CD4-positive, alpha-beta T cell treated with Interleukin-2 at 100 ng/mL for 4 hours (primary cell): ENCODE measurements around the gene FNDC3B.
"Not testable (repeated sequence)": the region's sequence is repeated elsewhere in the genome, so short reads cannot be mapped to it uniquely, and the experiment has no call there.

Experiments
- DNase-seq: peaks from one replicate; pipeline ENCODE4 v3.0.0-alpha.2; 2020; ENCODE audit warnings: low spot score

FNDC3B gene

DNA sequence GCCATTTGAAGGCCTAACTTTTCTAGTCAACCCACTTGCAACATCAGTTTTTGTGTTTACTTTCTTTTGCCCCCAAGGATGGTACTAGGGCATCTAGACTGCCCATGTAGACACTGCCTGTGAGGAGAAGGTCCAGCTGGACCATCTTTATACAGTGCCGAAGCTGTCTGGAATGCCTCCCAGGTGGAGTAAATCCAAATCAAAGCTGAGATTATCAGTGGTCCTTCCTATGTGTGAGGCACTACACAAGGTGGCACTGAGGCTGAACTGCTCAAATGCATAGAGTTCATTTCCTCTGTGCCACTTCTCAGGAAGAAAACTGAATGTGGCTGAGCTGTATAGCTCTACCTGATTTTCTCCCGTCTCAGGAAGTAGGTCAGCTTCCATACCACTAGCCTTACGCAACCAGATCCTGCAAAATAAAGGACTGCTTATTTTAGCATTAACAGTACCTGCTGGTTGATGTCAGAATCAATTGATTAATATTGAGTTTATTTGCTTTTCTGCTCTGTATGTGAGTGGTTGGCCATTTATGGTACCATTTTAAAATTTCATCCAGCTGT lies 302.8 kb downstream of the FNDC3B start:
- DNase-seq = no peak

DNA sequence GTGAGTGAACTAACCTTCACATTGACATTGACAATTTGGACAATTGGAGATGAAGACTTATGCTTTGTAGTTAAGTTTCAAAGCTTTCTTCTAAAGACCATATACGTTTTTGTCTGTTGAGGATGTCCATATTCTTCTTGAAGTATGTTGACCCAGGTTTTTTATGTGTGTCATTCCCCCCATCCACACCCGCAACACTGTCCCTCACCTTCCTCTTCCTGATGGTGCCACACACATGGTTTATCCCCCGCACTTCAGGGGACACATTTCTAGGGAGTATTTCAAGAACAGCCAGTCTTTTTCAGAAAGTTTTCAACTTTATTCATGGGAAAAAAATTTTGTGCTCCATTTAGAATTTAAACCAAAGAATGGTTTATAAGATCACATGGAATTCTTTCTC lies 303.7 kb downstream of the FNDC3B start:
- no peak for DNase-seq

DNA sequence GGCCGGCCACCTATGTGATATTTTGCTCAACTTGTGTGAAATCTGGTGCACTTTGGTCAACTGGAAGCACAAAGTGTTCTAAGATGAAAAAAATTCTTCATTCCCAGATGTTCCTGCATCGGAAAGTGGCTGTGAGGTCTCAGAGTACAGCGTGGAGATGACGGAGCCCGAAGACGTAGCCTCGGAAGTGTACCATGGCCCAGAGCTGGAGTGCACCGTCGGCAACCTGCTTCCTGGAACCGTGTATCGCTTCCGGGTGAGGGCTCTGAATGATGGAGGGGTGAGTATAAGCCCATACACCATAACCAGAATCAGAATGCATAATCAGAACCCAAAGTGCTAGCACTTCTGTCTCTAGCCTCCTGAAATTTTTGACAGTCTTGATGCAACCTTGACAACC lies 304.6 kb downstream of the FNDC3B start:
- no peak for DNase-seq

DNA sequence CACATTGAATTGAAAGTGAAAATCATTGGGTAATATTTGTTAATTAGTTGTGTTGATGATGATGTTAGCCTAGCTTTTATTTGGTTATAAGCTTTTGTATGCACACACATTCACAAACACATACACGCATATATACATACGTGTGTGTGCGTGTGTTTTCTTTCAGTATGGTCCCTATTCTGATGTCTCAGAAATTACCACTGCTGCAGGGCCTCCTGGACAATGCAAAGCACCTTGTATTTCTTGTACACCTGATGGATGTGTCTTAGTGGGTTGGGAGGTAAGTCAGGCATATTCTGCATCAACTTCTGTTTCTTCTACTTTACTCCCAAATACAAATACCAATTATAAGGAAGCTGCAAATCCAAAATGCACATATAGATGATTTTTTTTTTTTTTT lies 306.8 kb downstream of the FNDC3B start:
- DNase-seq = no peak

DNA sequence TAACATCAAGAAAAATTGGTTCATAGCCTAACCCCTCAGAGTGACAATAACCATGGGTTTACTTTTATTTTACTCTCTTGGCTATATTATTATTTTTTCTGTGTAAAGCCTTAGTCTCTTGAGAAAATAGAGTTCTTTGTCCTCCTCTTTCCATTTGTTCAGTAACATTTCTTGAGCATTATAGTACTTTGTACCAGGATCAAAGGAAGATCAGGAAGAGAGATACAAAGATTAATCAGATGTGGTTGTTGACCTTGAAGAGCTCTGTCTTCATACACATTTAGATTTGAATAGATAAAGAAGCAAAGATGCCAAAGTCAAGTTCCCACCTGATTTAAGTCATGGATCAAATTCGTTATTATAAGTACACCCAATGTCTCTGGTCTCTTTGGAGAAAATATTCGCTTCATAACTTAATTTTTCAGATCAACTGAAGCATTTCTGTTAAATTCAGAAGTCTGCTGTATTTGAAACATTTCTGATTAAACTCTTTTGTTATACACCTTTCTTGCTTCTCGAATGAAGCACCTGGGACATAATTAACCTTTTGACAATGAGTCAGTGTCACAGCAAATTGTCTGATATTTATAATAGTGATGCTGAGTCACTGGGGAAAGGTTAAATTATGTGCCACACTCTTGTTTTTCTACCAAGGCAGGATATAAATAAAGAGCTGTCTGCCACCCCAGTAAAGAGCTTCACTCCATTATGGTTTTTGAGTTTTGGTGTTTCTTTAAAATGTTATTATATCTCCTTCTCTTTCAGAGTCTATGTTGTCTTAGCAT lies 308.7 kb downstream of the FNDC3B start:
- no peak for DNase-seq

DNA sequence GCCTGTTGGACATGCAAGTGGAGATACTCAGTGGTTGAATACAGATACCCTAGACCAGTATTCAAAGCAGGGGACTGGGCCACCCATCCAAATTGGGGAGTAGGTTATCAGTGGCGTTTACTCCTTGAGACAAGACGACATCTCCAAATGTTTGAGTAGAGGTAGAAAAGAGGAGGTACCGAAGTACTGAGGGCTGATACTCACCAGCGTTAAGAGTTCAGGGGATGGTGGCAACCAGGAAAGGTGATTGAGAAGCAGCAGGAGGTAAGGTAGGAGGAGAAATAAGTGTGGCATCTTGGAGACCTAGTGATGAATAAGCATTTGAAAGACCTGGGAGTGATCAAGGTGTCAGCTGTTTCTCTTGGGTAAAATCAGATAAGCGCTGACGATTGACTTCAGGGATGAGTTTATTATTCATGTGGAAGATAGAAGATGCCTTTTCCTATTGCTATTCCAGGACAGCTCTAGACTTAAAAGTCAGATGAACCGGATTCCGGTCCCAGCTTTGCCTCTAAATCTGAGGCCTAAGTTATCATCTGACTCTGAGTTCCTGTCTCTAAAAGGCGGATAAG lies 312.6 kb downstream of the FNDC3B start:
- DNase-seq = no peak

DNA sequence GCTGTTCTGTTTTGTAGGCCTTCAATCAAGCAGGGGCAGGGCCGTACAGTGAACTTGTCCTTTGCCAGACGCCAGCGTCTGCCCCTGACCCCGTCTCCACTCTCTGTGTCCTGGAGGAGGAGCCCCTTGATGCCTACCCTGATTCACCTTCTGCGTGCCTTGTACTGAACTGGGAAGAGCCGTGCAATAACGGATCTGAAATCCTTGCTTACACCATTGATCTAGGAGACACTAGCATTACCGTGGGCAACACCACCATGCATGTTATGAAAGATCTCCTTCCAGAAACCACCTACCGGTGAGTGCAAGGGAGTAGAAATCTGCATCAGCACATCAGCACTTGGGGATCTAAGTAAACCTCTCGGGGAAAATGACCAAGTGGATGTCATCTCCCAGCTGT lies 313.4 kb downstream of the FNDC3B start:
- DNase-seq = no peak

DNA sequence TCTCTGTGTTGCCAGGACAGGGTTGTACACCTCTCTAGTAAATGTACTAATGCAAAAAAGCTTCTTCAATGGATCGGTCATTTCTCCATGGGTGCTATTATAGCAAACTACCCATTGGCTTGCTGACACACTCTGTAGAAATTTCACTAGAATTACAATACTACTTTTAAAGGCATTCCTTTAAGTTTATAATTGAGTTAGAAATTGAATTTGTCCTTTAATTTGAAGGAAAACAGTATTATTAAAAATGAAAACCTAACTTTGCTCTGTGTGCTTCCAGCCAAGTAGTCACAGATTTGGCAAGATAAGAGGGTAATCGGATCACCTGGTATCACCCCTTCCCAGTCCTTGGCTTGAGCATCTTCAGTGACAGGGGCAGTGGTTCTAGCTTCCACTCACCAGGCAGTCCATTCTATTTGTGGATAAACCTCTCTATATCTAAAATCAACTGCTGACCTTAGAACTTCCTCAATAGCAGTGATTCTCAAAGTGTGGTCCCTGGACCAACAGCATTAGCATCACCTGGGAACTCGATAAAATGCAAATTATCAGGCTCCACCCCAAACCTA lies 315.6 kb downstream of the FNDC3B start:
- no peak for DNase-seq

DNA sequence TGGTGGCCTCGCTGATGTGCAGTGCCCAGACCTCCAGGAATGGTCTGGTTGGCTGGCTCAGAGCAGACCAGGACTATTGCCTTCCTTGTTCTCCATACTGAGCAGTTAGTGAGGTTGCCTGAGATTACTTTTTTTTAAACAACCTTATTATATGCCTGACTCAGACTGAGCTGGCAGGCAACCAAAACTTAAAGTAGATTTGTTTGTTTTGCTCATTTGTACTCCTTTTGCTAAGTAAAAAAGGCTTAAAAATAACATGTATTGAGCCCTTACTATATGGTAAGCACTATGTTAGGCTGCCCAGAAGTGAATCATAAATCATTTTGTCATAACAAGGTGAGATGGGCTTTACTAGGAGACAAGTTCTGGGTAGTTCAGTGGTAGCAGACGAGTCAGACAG lies 316.5 kb downstream of the FNDC3B start:
- DNase-seq = no peak

DNA sequence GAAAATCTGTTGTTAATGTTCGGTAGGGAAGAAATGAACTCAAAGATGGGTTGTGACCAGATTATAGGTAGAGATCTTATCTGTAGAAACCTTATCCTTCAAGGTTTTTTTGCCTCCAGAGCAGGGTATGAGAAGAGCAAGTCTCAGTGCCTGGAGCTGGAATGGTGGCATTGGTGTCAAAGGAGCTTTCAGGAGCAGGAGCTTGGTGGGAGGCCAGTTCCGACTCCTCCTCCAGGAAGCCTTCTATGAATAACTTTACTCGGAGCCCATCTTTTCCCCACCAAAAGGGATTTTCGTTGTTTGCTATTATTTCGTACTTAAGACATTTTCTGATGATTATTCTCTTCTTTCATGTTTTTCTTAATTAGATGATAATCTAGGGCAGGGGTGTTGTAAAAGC lies 317.0 kb downstream of the FNDC3B start:
- no peak for DNase-seq

DNA sequence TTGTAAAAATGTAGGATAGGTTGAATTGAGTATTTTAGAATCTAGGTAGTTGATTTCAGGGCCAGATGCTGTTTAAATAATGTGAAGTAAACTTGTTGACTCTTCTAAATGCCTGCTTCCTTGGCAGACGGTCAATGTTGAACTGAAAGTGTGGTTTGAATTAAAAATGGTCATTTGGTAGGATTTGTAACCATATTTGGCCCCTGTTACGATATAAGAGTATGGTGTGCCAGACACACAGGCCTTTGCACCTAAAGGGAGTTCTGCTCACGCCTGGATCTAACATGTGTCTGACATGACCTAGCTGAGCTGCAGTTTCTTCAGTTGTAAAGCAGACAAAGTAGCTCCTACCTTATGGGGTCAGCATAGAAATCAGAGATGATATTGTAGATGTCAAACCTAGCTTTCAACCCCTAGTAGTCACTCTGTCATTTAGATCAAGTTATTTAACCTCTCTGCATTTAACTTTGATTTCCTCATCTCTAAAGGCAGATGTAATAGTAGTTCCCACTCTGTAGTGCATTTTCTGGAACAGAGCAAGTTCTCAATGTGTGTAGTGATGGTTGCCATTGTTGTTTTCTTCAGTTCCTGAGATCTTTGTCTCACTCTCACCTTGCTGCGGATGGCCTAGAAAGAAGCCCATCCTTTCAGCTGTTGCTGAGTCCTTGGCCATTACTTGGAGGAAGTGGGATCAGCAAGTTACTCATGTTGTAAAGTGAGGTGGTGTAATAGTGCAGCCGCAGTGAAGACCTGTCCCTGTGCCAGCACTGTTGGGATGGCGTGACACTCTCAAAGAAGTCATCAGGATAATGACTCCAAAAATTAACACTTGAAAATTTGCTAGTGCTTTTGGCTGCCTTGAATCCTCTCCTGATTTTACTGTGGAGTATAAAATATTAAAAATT lies 318.7 kb downstream of the FNDC3B start:
- DNase-seq = no peak

DNA sequence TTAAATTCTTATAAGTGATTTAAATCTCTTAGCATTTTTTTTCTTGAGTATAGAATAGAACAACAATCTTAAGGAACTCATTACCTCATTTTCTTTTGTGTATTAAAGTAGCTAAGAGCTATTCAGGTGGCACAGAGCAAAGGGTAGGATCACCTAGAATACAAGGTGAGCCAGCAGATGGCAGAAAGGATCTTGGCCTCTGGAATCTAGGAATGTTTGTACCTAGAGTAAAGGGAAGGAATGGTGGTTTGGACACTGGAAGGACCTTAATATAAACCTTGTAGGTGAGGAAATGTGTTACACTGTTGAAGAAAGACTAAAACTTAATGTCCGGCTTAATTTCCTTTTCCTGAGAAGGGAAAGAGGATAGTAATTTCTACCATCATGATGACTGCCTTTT lies 319.9 kb downstream of the FNDC3B start:
- DNase-seq = no peak

DNA sequence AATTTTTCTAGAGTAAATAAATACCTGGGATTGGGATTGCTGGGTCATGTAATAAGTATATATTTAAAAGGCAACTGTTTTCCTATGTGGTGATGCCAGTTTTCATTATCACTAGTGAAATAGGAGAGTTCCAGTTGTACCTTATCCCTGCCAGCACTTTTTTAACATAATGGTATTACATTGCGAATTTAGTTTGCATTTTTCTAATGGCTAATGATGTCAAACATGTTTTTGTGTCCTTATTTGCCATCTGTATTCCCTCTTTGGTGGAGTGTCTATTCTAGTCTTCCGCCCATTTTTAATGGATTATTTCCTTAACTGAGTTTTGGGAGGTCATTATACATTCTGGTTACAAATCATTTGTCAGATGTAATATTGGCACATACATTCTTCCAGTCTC lies 320.6 kb downstream of the FNDC3B start:
- no peak for DNase-seq

DNA sequence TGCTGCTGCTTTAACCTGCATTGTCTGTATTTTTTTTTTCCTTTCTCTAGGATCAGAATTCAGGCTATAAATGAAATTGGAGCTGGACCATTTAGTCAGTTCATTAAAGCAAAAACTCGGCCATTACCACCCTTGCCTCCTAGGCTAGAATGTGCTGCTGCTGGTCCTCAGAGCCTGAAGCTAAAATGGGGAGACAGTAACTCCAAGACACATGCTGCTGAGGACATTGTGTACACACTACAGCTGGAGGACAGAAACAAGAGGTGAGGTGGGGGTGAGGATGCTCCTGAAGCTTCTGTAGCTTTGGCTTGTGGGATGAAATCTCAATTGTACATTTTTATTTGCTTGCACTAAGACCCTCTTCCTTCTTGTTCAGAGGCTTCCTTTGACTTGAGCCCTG lies 323.2 kb downstream of the FNDC3B start:
- no peak for DNase-seq

DNA sequence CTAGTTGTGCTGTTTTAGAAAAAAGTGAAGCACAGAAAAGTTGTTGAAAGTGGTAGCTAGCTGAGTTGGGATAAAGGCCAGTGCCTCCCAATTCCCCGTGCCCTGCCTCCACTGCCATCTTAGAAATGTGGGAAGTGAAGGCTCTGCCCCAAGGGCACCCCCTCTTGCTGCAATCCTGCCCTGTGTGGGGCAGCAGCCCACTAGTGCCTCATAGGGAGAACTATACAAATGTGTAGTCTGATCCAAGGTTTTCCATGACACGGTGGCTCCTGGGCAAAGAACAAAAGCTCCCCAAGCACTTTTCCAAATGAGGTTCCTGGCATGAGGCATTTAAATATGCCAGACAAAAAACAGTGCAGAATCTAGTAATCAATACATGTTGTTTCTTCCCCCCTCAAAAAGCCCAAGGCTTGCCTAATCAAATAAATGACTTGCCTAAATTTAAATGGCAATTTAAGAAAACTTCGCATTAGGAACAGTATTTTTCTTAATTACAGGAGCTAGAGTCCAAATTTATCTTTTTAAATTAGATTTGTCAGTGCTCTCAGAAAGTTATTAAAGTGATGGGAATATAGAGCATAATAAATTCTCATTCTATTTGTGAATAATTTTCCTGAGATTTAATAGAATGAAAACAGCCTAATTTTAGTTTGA lies 325.1 kb downstream of the FNDC3B start:
- DNase-seq = no peak

DNA sequence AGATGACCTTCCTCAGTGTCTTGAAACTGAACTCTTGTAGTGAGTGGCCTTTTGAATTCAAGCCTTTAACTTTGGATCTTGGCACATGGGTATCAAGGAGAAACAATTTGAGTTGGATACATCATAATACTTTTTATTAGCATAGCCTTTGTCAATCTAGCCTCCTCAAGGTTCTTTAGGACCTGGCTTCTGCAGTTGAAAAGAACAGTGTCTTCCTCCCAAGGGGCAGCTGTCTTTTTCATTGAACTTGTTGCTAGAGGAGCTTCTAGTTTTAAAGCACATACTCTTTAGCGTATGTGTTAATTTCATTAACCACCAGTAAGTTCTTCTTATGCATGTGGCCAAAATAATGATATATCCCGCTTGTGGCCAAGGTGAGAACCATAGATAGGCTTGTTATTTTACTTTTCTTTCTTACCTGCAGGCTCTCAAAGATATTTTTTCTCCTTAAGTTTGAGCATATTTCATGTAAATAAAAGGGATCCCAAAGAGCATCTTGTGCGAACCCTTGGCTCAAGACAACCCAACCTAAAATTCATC lies 325.7 kb downstream of the FNDC3B start:
- no peak for DNase-seq

DNA sequence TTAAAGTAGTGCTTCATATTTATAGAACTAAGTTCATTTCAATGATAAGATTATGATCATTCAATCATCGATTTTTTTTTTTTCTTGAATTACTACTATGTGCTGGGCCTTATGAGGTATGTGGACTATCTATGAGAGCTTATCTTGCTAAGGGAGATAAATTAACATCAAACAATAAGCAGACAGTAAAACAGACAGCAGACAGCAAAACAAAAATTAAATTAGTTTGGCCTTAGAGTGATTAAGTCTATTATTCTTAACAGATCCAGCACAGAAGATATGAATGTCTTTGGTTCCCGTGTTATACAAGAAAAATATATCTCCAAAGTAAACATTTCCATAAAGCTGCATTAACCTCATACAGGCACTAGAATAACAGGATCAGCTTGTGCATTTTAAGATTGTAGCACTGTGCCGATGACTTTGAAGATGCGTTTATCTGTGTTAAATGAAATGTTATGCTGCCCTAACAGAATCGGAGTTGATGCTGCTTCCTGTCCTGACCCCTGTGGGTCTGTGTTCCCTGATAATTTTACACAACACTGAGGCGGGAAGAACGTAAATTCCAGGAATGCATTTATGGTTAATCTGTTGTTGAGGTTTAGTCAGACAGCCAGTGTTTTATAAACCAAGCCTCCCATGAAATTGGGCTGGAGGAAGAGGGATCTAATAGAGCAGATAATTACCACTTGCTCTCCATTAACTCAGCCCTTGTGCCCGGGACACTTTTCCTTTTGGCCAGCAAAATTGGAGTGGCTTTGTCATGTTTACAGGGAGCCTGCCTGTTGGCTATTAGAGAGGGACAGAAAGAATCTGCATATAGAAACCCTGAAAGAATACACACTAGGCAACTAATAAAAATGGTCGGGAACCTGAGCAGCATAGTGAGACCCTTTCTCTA lies 328.1 kb downstream of the FNDC3B start:
- DNase-seq = no peak

DNA sequence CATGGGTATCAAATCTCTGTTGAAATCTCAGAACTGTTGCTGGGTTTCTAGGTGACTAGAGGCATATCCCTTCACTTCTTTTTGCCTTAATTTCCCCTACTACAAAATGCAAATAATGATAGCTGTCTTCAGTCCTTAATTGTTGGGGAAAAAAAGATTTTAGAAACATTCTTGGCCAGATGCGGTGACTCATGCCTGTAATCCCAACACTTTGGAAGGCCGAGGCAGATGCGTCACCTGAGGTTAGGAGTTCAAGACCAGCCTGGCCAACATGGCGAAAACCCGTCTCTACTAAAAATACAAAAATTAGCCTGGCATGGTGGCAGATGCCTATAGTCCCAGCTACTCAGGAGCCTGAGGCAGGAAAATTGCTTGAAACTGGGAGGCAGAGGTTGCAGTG lies 329.2 kb downstream of the FNDC3B start:
- DNase-seq = not testable (repeated sequence)

DNA sequence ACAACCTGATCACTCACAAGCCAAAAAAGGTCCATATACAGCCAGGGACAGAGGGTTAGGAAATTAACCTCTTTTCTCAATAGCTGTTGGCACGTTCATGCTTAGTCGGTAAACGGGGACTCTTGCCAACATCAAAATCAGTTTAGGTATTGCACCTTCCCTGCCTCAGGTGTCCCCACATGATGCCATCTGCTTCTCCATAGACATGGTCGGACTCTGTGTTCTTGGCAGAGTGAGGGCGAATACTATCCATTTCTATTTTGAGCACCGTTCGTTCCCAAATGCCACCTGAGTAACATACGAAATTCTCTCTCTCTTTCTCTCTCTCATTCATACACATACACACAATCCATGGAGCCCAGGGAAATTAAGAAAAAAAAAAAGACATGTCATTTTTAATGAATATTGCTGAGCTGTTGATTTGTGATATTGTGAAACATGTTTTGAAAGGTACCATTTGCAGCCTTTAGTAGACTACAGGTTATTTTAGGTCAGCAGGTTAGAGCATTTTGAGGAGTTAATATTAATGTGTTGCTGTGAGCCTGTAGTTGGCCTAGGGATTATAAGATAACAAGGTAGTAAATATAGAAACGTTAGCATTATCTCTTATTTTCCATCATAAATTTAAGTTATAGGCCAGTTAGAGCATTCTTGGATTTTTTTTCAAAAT lies 330.3 kb downstream of the FNDC3B start:
- DNase-seq = no peak

DNA sequence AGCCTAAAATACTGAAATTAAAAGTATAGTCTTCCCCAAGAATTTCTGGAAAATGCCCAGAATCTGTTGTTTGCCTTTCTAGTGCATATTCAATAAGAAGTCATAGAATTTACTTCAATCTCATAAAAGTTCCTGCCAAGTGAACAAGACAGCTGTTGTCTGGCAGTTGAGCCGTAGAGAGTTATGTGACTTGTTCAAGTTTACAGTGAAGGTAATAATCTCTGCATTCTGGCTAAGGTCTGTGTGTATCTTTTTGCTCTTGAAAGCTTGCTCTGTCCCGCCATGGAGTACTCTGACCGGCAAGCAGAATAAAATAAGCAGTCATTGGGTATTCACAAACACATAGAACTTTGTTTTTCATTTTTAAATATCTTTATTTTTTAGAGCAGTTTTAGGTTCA lies 331.0 kb downstream of the FNDC3B start:
- no peak for DNase-seq
